Activated CD8-positive, alpha-beta memory T cell treated with anti-CD3 and anti-CD28 coated beads for 36 hours (primary cell): ENCODE measurements around the gene GRN. TPM values are rescaled to one million over a fixed set of nuclear protein-coding genes. Genes with fewer than 3 reads are reported as not detected.
"Not testable (repeated sequence)": the region's sequence is repeated elsewhere in the genome, so short reads cannot be mapped to it uniquely, and the experiment has no call there.

Source experiments
- CTCF ChIA-PET: fragments of 350-600 bp; sonication (Branson Sonifier 250); formaldehyde crosslinking; loops from one replicate; lab custom pipeline; 2021; ENCODE audit warnings: antibody characterized with exemption; lab: Charles Lee
- POLR2A ChIA-PET: fragments of 350-600 bp; sonication (Branson Sonifier 250); formaldehyde crosslinking; loops from one replicate; lab custom pipeline; 2021; ENCODE audit warnings: antibody characterized with exemption; lab: Charles Lee
- total RNA-seq, 2 experiments: library from RNA; stranded (reverse); gene quantifications; one replicate each; pipeline ENCODE4 v1.2.3, GENCODE V29; 2021

The GRN gene
- total RNA-seq, 2 experiments from 2014 or later, result 42.6 to 46.7 TPM

DNA sequence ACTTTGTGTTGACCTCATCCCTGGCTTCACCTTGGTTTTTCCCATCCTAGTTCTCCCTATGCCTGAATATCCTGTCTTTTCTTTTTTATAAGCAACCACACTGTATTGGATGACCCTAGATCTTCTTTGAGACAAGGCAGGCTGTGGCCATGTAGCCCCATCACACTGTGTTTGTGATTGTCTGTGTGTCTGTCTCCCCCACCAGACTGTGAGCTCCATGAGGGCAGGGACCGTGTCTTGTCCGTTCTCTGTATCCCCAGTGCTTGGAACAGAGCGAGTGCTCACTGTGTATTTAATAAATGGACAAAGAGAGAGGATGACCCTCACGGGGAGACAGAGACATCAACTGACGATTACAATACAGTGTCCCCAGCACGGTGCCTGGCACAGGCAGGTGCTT, 27.6 kb upstream of the GRN start:
- POLR2A ChIA-PET, result interaction anchor here (1.1 to 1.7 kb wide), 3 partner anchors 8 to 101 kb away, joined by 3 to 4 read pairs (median 4); partner anchors contain the start of gene GRN

GRCh38 chr17:44318077-44318892, 26.8 kb upstream of the GRN start:
- POLR2A ChIA-PET, result interaction anchor here (1.7 kb wide), 1 partner anchor 101 kb away, joined by 4 read pairs; no protein-coding TSS in a partner anchor
- CTCF ChIA-PET, result no interaction called here

More for the DNA sequence above, 27.6 kb upstream of the GRN start:
- CTCF ChIA-PET, result no interaction called here

- ChIA-PET POLR2A (interaction anchor here (1.5 kb wide), 1 partner anchor 98 kb away, joined by 3 read pairs; no protein-coding TSS in a partner anchor), CTCF (interaction anchor here (0.6 to 2.3 kb wide), 3 partner anchors 11 to 1345 kb away, joined by 3 to 6 read pairs (median 4); no protein-coding TSS in a partner anchor)
These were observed 25.0 kb upstream of the GRN start for GRCh38 chr17:44320066-44320465.

DNA sequence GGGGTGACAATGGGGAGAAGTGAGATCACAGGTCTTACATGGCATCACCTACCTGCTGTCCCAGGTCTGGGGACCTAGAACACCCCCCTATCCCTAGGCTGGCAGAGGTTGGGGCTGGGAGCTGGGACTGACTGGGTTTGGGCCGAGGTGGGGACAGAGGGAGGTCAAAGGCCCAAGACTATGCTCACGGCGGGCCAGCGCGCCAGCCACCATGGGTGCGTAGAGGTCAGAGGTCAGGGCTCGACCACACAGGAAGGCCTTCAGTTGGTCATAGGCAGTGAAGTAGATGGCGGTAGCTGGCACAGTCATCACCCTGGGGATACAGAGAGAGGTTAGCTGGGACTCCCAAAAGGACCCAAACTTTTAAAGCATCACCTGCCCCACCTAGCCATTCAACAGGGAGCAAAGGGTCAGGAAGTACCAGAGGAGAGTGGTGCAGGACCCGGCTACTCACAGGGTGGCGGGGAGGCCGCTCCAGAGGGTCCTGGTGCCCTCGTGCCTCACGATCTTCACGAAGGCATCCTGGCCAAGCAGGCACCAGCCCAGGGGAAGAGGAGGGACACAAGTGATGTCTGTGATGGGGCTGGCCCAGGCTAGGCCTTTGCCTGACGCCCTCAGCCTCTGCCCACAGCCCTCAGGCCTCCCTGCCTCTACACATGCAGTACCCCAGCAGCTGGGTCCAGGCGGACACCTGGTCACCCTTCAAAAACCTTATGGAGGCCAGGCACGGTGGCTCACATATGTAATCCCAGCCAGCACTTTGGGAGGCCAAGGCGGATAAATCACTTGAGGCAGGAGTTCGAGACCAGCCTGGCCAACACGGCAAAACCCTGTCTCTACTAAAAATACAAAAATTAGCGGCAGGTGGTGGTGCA, 23.6 kb upstream of the GRN start:
- ChIA-PET POLR2A (interaction anchor here (1.5 kb wide), 1 partner anchor 100 kb away, joined by 3 read pairs; no protein-coding TSS in a partner anchor), CTCF (interaction anchor here (1.5 to 2.3 kb wide), 2 partner anchors 10 to 112 kb away, joined by 3 to 6 read pairs; no protein-coding TSS in a partner anchor)

- POLR2A ChIA-PET, result no interaction called here
These were observed 22.7 kb upstream of the GRN start for GRCh38 chr17:44322236-44322895.

DNA sequence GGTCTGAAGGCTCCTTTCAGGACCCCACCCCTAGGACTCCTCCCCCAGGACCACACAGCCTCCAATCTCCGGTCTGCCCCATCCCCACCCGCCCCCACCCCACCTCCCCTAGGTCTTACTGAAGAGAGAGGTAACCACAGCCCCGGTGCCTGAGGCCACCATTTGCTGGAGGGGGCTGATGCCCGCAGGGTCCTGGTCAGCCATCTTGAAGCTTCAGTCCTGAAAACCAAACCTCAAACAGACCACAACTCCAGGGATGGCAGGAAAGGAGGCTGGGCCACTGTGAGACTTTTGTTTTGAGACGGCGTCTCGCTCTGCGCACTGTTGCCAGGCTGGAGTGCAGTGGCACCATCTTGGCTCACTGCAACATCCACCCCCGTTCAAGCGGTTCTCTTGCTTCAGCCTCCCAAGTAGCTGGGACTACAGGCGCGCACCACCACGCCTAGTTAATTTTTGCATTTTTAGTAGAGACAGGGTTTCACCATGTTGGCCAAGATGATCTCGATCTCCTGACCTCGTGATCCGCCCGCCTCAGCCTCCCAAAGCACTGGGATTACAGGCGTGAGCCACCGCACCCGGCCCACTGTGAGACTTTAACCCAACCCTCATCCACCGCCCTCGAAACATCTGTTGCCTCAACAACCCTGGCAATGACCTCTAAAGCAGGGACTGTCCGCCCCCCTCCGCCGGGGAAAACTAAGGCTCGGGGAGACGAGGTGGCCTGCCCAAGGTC, 21.6 kb upstream of the GRN start:
- ChIA-PET POLR2A (interaction anchor here (1.6 to 2.7 kb wide), 3 partner anchors 103 to 114 kb away, joined by 4 to 15 read pairs (median 9); partner anchors contain the start of gene UBTF), CTCF (interaction anchor here (1.6 to 2.0 kb wide), 2 partner anchors 28 to 102 kb away, joined by 4 read pairs; no protein-coding TSS in a partner anchor)

More at GRCh38 chr17:44322236-44322895, 22.7 kb upstream of the GRN start:
- CTCF ChIA-PET, result interaction anchor here (2.0 to 2.3 kb wide), 2 partner anchors 9 to 29 kb away, joined by 4 to 6 read pairs; no protein-coding TSS in a partner anchor

GRCh38 chr17:44324092-44324570, 21.0 kb upstream of the GRN start:
- ChIA-PET POLR2A (interaction anchor here (0.5 to 2.7 kb wide), 5 partner anchors 9 to 444 kb away, joined by 3 to 15 read pairs (median 4); partner anchors contain the start of gene UBTF), CTCF (interaction anchor here (1.0 to 2.5 kb wide), 6 partner anchors 7 to 120 kb away, joined by 3 to 8 read pairs (median 4); no protein-coding TSS in a partner anchor)

DNA sequence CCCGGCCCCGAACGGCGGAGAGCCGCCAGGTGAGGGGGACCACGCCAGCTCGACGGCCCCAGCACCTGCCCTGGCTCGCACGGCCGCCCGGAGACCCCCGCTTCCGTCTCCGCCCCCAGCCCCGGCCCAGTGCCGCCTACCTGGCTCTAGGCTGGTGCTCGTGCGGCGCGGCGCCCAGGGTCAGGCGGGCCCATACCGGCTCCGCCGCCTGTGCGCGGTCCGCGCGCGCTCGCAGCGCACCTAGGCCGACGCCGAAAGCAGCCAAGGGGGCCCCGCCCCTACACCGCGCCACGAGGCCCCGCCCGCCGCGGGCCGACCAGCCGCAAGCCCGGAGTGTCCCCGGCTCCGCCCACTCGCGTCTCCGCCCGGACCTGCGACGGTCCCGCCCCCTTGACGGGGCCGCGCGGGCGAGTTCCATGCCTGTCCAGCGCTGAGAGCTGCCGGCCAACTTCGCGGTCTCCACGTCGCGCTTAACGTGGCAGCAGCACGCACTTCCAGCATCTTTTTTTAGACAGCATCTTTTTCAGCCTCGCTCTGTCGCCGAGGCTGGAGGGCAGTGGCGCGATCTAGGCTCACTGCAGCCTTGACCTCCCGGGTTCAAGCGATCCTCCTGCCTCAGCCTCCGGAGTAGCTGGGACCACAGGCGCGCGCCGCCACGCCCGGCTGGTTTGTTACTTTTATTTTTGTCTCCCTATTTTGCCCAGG, 20.4 kb upstream of the GRN start, which contains the start of gene SLC25A39:
TSS of gene SLC25A39 (minus strand) at position 253 of the 705 bp plus-strand sequence. CDS start 1,261 bp downstream, outside the sequence.
- POLR2A ChIA-PET, result interaction anchor here (0.5 to 2.7 kb wide), 6 partner anchors 8 to 445 kb away, joined by 3 to 15 read pairs (median 4); partner anchors contain the start of gene UBTF
- CTCF ChIA-PET, result interaction anchor here (1.0 to 2.5 kb wide), 6 partner anchors 8 to 121 kb away, joined by 3 to 8 read pairs (median 4); no protein-coding TSS in a partner anchor

- ChIA-PET POLR2A (interaction anchor here (0.5 to 1.0 kb wide), 7 partner anchors 106 to 1046 kb away, joined by 3 to 15 read pairs (median 4); partner anchors contain the start of gene TMUB2), CTCF (interaction anchor here (0.6 to 1.2 kb wide), 2 partner anchors 18 to 117 kb away, joined by 3 to 8 read pairs; partner anchors contain the start of gene GRN)
These were observed 18.1 kb upstream of the GRN start for GRCh38 chr17:44326861-44327444.

- ChIA-PET CTCF (interaction anchor here (1.0 to 1.2 kb wide), 4 partner anchors 107 to 118 kb away, joined by 4 to 8 read pairs (median 5); no protein-coding TSS in a partner anchor), POLR2A (interaction anchor here (1.0 kb wide), 1 partner anchor 107 kb away, joined by 15 read pairs; no protein-coding TSS in a partner anchor)
These were observed 17.2 kb upstream of the GRN start for GRCh38 chr17:44327715-44328449.

GRCh38 chr17:44329516-44329915, 15.6 kb upstream of the GRN start:
- CTCF ChIA-PET, result interaction anchor here (1.3 to 3.3 kb wide), 3 partner anchors 12 to 119 kb away, joined by 4 to 32 read pairs (median 6); no protein-coding TSS in a partner anchor
- POLR2A ChIA-PET, result not testable (repeated sequence)

- ChIA-PET POLR2A (interaction anchor here (0.7 to 1.5 kb wide), 2 partner anchors 120 to 257 kb away, joined by 3 read pairs; no protein-coding TSS in a partner anchor), CTCF (interaction anchor here (0.7 to 3.3 kb wide), 12 partner anchors 9 to 563 kb away, joined by 3 to 32 read pairs (median 6); partner anchors contain the start of genes FAM171A2 and GRN)
These were observed 14.8 kb upstream of the GRN start for GRCh38 chr17:44330263-44330662.

DNA sequence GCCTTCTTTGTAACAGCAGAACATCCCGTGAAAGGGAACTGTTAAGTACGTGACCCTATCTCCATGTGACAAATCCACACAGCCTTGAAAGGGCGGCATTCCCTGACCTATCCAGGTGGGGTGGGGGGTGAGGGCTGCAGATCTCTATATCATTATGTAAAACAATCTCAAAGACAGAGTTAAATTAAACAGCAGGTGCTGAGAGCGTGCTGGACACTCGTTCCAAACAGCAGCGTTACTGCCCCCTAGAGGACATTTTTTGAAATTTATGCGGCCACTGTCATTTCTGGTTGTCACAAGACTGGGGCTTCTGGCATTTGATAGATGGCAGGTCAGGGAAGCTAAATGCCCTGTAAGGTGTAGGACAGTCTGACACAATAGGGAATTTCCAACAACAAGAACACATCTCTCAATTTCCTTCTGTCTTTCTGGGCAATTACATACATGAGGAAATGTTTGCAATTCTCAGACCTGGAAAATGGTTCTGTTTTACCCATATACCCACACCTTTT, 13.8 kb upstream of the GRN start:
- ChIA-PET POLR2A (interaction anchor here (0.6 to 1.5 kb wide), 2 partner anchors 121 to 148 kb away, joined by 3 read pairs; no protein-coding TSS in a partner anchor), CTCF (interaction anchor here (0.7 to 3.3 kb wide), 17 partner anchors 10 to 146 kb away, joined by 3 to 32 read pairs (median 4); partner anchors contain the start of genes FAM171A2 and GRN)

DNA sequence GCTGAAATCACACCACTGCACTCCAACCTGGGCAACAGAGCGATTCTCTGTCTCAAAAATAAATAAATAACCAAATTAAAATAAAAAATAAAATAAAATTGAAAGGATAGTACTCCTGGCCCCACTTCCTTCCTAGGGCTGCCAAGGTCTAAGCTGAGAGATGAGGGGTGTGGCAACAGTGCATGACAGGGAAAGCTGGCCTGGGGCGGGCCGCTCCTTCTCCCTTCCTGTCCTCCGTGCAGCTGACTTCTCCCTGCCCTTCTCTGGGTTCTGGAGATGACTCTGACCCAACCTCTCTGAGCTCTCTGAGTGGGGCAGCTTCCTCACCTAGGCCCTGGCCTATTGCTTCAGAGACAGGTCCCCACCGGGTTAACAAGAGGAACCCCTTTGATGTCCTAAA, 11.7 kb upstream of the GRN start:
- POLR2A ChIA-PET, result no interaction called here

More for the DNA sequence above, 11.7 kb upstream of the GRN start:
- CTCF ChIA-PET, result interaction anchor here (1.2 kb wide), 1 partner anchor 30 kb away, joined by 5 read pairs; the partner anchor contains the start of gene FAM171A2
